HG03442 (cell line): ENCODE data around the gene INCENP.

Experiments
- ATAC-seq: cut with Tn5 transposase; IDR thresholded peaks from one replicate; pipeline ENCODE4 v1.9.1; 2021; ENCODE audit warnings: mild to moderate bottlenecking, moderate library complexity; ENCODE audit not compliant: unreplicated experiment

Gene INCENP

DNA sequence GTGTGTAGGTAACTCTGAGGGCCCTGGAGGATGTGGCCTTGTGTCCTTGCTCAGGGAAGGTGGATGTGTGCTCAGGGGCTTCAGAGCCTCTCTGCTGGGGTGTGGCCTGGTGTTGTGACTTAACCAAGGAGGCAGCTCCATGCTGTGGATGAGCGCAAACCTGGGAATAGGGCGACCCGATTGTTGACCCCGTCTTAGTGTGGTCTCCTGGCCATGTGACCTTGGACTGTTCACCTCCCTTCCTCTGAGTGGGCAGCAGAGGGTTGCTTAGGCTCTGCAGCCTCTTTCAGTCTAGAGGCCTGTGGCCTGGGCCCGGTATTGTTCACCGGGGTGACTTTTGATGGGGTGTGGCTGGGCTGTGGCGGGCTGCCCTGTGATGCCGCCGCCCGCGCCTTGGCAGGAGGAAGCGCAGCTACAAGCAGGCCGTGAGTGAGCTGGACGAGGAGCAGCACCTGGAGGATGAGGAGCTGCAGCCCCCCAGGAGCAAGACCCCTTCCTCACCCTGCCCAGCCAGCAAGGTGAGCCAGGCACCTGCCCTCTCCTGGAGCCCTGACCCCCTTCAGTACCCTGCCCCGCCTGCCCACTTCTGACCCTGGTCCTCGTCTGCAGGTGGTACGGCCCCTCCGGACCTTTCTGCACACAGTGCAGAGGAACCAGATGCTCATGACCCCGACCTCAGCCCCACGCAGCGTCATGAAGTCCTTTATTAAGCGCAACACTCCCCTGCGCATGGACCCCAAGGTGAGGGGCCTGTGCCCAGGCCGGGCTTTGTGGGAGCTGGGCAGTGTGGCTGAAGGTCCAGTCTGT is 16.7 kb downstream of the INCENP start:
- no peak for ATAC-seq

DNA sequence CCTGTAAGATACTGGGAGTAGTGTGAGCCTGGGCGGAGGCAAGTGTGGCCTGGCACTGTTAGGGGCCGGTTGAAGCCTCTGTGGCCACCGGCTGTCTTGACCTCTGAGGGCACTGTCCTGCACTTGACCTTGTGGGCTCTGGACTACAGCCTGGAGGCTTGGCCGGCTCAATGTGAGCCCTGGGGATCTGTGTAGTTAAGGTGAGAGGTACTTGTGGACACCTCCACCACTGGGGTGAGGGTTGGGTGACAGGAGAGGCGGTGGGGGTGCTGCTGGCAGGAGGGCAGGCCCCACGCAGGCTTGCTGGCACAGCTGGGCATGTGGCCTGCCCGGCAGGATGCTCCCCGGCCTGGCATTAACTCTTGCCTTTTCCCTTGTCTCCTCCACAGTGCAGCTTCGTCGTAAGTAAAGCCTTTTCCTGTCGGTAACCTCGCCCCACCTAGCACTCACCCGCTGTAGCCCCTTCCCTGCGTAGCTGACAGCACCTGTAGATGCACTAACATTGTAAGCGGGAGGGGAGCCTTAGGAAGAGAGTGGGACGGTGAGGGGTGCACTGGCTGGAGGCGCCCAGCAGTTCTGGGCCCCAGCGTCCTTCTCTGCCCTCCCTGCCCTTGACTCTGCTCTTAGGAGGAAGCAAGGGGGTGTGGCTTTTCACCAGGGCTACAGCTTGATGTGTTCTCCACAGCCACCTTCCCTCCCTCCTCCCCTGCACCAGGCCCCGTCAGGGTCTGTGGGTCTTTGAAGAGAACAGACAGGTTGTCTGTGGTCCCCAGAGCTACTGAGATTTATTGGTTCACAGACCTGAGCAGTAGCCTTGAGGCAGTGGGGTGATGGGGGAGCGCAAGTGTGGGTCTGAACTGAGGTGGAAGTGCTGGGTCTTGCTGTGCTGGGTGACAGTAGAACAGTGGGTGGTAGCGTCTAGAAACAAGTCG is 17.6 kb downstream of the INCENP start:
- no peak for ATAC-seq

DNA sequence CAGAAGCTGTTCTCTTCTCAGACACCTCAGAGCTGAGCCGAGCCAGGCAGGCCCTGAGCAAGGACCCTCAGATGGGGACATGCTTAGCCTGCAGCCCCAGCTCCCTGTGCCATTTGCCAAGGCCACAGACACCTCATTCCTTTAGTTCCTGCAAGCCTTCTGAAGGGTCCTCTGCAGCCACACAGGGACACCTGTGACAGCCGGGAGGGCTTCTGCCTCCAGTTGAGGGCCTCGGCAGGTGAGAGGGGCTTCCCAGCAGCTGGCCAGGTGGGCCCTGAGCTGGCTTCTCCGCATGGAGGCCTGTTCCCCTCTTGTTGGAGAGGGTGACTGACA is 18.2 kb downstream of the INCENP start:
- ATAC-seq = no peak

DNA sequence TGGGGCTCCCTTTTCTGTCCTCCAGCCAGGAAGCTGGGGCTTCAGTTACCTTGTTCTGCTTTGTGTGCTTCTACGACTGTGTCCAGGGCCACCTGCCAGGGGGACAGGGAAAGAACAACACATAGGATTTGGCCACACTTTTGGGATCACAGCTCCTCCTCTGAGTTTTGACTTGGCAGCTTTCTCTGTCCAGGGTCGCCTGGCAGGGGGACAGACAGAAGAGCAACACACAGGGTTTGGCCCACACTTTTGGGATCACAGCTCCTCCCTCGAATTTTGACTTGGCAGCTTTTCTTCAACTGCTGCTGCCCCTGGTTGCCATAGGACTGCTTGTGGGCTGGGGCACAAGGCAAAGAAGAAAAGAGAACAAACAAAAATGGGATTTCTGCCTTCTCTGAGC is 19.1 kb downstream of the INCENP start:
- ATAC-seq = no peak

DNA sequence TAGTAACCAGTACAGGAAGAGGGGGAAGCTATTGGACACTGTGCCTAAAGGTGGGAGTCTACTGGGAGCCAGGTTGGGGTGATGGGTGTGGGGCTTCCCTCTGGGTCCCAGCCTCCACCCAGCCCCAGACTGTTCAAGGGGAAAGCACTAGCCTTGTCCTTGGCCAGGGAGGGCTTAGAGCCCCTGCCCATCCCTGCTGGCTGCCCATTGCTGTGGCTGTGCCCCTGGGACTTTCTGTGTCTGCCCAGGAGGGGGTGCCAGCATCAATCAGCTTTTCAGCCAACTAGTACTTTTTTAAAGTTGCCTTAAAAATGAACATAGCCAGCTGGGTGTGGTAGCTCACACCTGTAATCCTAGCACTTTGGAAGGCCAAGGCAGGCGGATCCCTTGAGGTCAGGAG is 19.9 kb downstream of the INCENP start:
- no peak for ATAC-seq

DNA sequence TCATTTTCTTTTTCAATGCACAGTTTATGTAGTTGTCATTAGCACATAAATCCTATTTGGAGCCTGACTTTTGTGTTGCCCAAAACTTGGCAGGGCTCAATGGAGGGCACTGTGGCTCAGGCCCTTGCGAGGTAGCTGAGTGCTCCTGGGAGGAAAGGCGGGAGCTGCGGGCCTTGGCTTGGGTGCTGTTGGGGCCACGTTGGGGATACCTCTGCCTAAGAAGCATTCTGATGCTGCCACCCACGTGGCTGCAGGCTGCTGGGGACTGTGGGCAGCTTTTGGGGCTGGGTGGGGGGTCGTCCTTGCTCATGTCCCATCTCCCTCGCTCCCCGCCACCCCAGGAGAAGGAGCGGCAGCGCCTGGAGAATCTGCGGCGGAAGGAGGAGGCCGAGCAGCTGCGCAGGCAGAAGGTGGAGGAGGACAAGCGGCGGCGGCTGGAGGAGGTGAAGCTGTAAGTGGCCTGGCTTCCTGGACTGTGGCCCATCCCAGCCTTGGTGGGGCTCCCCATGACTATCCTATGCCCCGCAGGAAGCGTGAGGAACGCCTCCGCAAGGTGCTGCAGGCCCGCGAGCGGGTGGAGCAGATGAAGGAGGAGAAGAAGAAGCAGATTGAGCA is 20.9 kb downstream of the INCENP start:
- ATAC-seq = no peak

DNA sequence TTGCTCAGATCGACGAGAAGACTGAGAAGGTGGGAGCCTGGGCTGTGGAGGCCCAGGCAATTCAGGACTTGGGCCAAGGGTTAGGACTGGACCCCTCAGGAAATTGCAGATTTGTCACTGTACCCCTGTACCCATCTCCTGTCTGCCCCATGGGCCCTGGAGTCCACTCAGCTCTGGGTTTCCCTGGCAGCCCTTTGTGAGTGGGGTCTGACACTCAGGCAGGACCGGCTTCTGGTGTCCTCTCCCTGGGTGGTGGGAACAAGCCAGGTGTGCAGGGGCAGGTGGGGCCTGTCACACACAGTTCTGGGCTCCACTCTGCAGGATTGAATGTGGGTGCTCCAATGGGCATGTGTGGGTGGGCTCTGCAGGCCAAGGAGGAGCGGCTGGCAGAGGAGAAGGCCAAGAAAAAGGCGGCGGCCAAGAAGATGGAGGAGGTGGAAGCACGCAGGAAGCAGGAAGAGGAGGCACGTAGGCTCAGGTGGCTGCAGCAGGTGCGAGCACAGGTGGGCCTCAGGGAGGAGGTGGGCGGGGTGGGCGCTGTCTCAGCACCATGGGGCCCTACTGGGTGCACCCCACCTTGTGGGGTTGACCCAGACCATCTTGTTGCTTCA is 21.6 kb downstream of the INCENP start:
- no peak for ATAC-seq

DNA sequence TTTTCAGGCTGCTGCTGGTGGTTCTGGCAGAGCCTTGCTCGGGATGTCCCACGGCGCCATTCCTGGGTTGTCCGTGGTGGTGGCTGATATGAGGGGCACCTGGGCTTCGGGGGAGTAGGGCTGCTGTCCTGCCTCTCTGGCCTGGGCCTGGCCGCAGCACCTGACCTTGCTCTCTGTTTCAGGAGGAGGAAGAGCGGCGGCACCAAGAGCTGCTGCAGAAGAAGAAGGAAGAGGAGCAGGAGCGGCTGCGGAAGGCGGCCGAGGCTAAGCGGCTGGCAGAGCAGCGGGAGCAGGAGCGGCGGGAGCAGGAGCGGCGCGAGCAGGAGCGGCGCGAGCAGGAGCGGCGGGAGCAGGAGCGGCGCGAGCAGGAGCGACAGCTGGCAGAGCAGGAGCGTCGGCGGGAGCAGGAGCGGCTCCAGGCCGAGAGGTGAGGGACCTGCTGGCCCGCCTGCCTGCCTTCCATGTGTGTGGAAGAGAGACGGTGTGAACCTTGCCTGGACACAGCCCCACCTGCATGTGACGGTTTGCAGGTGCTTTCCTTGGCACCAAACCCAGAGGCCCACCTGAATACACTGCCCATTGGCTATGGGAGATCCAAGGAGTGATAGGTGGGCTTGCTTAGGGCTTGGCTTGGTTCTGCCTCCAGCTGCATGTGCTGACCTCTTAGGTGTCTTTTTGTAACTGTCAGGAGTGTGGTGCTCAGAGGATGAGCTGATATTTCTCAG is 22.8 kb downstream of the INCENP start:
- no peak for ATAC-seq

DNA sequence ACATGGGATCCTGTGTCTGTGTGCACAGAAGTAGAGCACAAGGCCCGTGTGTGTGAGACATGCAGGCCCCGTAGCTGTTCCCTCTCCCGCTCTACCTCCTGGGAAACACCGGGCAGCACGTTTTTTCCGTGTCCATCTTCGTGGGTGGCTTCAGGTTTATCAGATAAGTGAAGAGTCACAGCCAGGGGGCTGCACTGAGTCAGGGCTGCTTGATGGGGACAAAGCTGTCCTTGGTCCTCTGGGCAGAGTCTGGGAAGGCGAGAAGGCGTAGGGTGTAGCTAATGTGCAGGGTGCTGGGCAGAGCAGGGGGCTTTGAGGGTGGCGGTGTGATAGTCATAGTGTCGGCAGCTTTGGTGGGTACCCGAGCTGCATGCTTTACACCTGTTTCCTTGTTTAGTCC is 23.7 kb downstream of the INCENP start:
- ATAC-seq = no peak

DNA sequence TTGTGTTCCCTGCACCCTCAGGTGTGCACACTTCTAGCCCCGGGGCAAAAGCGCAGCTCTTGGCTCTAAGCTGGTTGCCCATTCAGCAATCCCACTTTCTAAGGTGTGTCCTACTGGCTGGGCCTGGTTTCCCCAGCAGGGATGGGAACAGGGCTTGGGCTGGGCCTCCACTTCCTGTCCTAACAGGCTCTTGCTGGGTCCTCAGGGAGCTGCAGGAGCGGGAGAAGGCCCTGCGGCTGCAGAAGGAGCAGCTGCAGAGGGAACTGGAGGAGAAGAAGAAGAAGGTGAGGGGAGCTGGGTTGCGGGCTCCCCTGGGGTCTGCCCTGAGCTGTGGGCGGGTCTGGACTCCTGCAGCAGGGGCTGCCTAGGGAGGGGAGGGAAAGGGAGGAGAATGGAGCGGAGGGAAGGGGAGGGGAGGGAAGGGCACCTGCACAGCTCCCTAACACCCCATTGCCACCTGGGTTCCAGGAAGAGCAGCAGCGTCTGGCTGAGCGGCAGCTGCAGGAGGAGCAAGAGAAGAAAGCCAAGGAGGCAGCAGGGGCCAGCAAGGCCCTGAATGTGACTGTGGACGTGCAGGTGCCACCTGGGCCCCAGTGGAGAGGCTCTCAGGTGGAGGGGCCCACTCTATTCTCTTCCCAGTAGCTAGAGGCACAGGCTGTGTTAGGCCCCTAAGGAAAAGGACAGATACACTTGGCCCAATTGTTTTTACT is 24.6 kb downstream of the INCENP start:
- no peak for ATAC-seq

DNA sequence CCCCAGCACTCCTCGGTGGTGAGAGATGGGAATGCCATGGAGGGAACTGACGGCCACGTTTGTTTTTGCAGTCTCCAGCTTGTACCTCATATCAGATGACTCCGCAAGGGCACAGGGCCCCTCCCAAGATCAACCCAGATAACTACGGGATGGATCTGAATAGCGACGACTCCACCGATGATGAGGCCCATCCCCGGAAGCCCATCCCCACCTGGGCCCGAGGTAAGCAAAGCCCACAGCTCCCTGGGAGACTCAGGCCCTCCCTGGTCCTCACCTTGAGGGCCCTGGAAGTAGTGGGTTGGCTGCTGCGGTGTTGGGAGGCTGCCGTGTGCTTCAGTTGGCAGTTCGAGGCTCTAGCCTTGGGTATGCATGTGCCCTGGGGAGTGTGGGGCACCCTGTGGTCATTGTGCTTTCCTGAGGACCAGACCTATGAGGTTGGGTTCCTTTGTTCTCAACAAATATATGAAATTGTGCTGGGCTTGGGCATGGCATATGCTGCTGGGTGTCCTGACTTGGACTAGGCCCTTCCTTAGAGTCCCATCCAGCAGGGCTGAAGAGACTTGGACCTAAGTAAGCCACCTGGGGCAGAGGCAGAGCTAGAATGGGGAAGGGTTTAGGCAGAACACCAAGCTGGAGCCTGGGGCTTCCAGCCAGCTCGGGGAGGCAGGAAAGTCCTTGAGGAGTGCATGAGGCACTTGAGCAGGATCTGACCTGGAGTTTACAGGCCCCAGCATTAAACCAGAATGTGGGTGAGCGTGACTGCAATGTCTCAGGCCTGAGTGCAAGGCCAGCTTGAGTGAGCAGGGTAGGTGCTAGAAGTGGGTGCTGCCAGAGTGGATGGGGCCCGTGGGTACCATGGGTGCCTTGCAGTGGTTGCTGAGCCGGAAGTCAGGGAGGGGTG is 26.4 kb downstream of the INCENP start:
- ATAC-seq = no peak

DNA sequence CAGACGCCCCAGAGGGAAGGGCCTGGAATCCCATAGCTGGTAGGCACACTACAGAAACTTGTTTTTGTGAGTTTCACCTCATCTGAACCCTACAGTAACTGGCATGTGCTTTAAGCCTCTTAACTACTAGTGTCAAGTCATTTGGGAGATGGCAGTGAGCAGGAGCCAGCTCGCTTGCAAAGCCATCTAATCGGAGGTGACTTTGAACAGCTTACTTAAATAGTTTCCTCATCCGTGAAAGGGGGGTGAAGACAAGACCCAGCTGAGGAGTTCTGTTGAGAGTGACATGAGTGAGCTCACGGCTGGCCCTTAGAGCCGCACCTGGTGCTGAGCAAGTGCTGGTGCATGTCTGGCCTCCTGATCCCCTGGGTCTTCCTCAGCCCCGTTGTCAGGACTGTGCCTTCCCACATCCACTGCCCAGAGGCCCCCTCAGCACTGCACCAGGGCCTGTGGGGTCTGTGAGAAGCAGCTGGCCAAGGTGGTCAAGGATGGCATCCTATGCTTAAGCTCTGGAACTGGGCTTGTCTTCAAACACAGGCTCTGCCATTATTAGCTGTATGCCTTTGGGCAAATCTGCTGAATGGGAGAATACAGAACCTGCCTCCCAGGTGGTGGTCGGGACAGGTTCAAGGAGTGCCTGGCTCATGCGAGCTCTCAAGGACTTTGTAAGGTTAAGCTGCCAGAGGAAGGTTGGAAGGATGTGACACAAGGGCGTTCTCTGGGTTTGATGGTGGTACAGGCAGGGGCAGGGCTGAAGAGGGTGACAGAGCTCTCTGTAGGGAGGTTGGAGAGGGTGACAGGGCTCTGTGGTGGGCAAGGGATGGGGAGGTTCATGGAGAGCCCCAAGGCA is 27.3 kb downstream of the INCENP start:
- ATAC-seq = no peak

DNA sequence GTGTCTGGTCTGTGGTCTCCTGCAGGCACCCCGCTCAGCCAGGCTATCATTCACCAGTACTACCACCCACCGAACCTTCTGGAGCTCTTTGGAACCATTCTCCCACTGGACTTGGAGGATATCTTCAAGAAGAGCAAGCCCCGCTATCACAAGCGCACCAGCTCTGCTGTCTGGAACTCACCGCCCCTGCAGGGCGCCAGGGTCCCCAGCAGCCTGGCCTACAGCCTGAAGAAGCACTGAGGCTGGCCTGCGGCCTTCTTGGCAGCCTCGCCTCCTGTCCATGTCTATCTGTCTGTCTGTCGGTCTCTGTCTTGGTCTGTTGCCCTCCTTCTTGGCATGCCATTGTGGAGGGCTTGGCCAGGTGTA is 27.9 kb downstream of the INCENP start:
- no peak for ATAC-seq

DNA sequence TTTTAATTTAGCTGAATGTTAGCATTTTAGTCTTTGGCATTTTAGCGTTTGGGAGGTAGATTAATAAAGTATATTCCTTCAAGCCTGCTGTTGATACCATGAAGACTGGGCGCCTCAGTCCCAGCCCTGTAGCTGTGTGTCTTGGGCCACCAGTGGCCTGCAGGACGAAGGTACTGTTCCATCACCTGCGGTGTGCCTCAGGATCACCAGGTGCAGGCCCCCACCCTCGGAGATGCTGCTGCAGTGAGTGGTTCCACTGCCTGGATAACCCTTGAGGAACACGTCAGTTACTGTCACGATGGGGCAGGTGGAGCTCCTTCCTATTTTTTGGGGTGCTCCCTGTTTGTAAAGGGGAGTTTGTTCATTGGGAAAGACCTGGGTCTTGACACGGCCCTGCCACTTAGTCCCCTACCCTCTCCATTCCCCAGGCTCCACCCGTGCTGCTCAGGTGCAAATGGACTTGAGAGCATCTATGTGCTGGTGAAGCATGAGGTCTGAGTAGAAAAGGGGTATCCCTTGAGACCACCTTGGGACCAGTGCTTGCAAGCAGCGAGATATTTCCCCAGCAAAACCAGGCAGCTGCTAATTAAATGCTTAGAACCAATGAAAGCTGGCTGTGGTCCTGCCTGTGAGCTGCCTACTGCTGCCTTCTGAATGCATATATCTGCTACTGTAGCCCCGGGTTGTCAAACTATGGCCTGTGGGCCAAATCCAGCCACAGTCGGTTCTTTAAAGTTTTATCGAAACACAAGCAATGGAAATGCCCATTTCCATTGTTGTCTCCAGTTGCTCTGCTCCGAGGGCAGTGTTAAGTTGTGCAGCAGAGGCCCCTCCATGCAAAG is 28.7 kb downstream of the INCENP start:
- ATAC-seq = no peak

DNA sequence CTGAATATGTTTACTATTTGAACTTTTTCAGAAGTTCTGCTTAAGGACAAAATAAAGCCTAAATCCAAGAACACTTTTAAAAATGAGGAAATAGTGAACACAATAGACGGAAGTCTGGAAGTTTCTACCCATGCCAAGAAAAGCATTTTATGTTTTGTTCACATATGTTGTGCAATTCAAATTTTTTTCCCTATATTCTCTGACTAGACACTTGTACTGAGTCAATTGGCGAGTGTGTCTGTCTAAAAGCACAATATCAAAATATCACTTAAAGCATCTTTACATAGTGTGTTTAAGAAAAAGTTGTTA is 29.2 kb downstream of the INCENP start:
- ATAC-seq = no peak

DNA sequence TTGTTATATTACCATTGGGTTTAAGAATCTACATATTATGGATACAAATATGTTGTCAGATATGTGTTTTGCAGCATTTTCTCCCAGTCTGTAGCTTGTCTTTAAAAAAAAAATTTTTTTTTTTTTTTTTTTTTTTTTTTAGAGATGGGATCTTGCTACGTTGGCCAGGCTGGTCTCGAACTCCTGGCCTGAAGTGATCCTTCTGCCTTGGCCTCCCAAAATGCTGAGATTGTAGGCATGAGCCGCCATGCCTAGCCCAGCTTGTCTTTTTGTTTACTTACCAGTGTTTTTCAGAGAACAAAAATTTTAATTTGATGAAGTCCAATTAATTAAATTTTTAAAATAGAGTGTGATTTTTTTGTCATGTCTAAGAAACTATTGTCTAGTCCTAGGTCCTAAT is 29.8 kb downstream of the INCENP start:
- no peak for ATAC-seq

DNA sequence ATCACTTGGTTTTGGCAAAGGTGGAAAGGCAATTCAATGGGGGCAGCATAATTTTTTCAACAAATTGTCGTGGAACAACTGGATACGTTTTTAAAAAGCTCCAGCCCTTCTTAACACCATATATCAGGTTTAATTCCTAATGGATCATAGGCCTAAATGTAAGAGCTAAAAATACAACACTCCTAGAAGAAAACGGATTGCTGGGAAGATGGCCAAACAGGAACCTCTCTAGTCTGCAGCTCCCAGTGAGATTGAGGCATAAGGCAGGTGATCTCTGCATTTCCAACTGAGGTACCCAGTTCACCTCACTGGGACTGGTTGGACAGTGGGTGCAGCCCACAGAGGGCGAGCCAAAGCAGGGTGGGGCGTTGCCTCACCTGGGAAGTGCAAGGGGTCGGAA is 33.8 kb downstream of the INCENP start:
- no peak for ATAC-seq

DNA sequence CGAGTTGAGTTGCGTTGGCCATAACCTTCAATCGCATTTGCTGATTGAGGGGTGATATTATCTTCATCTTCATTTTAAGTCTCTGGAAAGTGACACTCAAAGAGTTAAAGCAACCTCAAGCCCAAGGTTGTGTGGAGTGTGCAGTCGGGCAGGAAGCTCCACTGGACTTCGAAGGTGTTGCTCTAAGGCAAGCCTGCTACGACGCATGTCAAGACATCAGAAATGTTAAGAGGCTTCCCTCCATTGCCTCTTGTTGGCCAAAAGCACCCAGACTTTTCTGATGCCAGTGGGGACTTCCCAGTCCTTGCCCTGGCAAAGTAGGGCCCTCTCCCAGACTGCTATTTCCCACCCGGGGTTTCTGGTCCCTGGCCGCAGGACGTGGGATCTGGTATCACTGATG is 42.6 kb downstream of the INCENP start:
- no peak for ATAC-seq
